GM12878 (cell line): Measurements from ENCODE around the gene LY9. TPM values are rescaled to one million over a fixed set of nuclear protein-coding genes. Genes with fewer than 3 reads are reported as not detected.

Experiments used
- BMI1 ChIP-seq: fragments of 450-650 bp; IDR thresholded peaks from 2 replicates; pipeline ENCODE4 v1.6.1; 2016; ENCODE audit warnings: mild to moderate bottlenecking, moderate library complexity, borderline replicate concordance
- ESRRA ChIP-seq: IDR thresholded peaks from 2 replicates; pipeline ENCODE4 v1.6.1; 2012; ENCODE audit warnings: mild to moderate bottlenecking, low read length, improper control_type of control experiment
- KLF5 ChIP-seq: fragments of 450-650 bp; IDR thresholded peaks from 2 replicates; pipeline ENCODE4 v1.6.1; 2014; ENCODE audit warnings: mild to moderate bottlenecking; ENCODE audit not compliant: partially characterized antibody
- MEF2A ChIP-seq: IDR thresholded peaks from 2 replicates; pipeline ENCODE4 v1.6.1; 2011; ENCODE audit warnings: low read depth, mild to moderate bottlenecking, low read length, moderate library complexity; ENCODE audit not compliant: insufficient read depth
- NR2F1 ChIP-seq: fragments of 450-650 bp; conservative IDR thresholded peaks from 2 replicates; pipeline ENCODE4 v1.6.1; 2017; ENCODE audit warnings: mild to moderate bottlenecking
- SKIL ChIP-seq: fragments of 450-650 bp; IDR thresholded peaks from 2 replicates; pipeline ENCODE4 v1.6.1; 2017; ENCODE audit warnings: mild to moderate bottlenecking, low read depth, inconsistent platforms; ENCODE audit not compliant: poor library complexity, severe bottlenecking
- SPI1 ChIP-seq: IDR thresholded peaks from 2 replicates; pipeline ENCODE4 v1.6.1; 2011; ENCODE audit warnings: low read depth, mild to moderate bottlenecking, low read length, moderate library complexity, borderline replicate concordance; ENCODE audit not compliant: insufficient read depth
- TBL1XR1 ChIP-seq: IDR thresholded peaks from 2 replicates; pipeline ENCODE4 v1.6.1; 2012; ENCODE audit warnings: low read depth, low read length, improper control_type of control experiment
- ZNF24 ChIP-seq: fragments of 450-650 bp; IDR thresholded peaks from 2 replicates; pipeline ENCODE4 v1.6.1; 2017; ENCODE audit warnings: antibody characterized with exemption, mild to moderate bottlenecking
- ZSCAN29 ChIP-seq: fragments of 450-650 bp; IDR thresholded peaks from 2 replicates; pipeline ENCODE4 v1.6.1; 2017; ENCODE audit warnings: mild to moderate bottlenecking, moderate library complexity
- polyA plus RNA-seq, 11 experiments: library from polyadenylated mRNA; depleted of rRNA in 4 of 11; unstranded in 6 of 11; stranded (reverse) in 5 of 11; fragments of >200 nt; fragmentation: Nextera tagmentation in 4 of 11; fragmentation: Illumina TruSeq in 1 of 11; extraction: Ambion mirVana in 4 of 11; extraction: Trizol in 1 of 11; gene quantifications; 1 replicate in 1 of 11; 2 replicates in 10 of 11; pipeline versions ENCODE4 v1.2.1 to v1.2.3, GENCODE V29; 2011 to 2016; ENCODE audit warnings: inconsistent platforms in 2 of 11, missing spikeins in 2 of 11, low read depth in 1 of 11
- total RNA-seq, 4 experiments: library from RNA; depleted of rRNA in 3 of 4; stranded (reverse); fragments of >200 nt in 3 of 4; fragmentation: Illumina TruSeq in 1 of 4; extraction: Trizol in 1 of 4; gene quantifications; 2 replicates each; pipeline versions ENCODE4 v1.2.1 to v1.2.3, GENCODE V29; 2013 to 2021
- TF ChIP-seq, protein P1 (sequence below): fragments of 450-650 bp; IDR thresholded peaks from 2 replicates; pipeline ENCODE4 v1.6.1; 2017; ENCODE audit warnings: mild to moderate bottlenecking, moderate library complexity
- TF ChIP-seq, protein P2 (sequence below): IDR thresholded peaks from 2 replicates; pipeline ENCODE4 v1.6.1; 2012; ENCODE audit warnings: improper control_type of control experiment, low read depth, low read length; ENCODE audit not compliant: insufficient replicate concordance
- TF ChIP-seq, protein P3 (sequence below): fragments of 450-650 bp; IDR thresholded peaks from 2 replicates; pipeline ENCODE4 v1.6.1; 2016; ENCODE audit warnings: mild to moderate bottlenecking

Gene LY9
- total and polyA plus RNA-seq, 10 of the 15 experiments (the other 5 are each of a cell fraction or from before 2014, with no cell fraction given) = 2.7 to 12.5 (median 9.0) TPM

DNA sequence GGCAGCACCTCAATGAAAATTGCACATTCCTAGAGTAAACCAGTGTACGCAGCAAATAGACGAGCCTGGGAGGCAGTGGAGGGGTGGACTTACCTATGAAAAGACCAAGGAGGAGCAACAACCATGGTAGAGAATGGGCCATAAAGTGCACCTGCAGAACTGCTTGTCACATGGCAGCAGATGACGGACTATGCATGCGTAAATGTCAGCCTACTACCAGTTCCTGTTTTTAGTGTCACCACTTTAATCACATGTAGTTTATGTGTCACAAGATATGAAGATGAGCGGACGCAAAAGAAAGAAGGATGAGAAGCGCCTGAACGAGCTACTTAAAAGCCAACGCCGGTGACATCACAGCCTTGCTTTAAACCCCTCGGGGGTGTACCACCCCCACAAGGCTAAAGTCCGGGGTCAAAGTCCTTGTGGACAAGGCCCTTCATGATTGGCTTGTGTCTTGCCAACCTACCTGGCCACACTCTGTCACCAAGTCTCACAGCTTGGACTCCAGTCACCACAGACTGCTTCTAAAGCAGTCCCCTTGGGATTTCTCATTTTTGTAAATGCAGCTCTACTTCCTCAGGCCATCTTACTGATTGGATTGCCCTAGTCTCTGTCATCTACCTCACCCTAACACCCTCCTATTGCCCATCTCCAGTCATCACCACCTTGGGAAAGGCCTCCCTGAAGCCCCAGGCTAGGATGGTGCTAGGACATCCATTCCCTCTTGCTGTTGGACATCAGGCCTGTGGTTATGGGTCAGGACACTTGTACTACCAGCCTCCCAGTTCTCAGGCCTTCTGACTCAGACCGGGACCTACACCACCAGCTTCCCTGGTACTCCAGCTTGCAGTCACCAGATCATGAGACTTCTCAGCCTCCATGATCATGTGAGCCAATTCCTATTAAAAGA is 6.0 kb upstream of the LY9 start (continued):
- TF ChIP-seq SKIL (peak; percentile 99), ESRRA (peak; percentile 46; the same call in 1 of the 2 replicates), MEF2A (no peak), TBL1XR1 (peak; percentile 61; the same call in 1 of the 2 replicates), BMI1 (peak; percentile 83), NR2F1 (peak; percentile 99), KLF5 (peak; percentile 82), ZNF24 (peak; percentile 47; the same call in 1 of the 2 replicates), ZSCAN29 (no peak), SPI1 (peak; percentile 98)
- TF ChIP-seq, protein P1, sequence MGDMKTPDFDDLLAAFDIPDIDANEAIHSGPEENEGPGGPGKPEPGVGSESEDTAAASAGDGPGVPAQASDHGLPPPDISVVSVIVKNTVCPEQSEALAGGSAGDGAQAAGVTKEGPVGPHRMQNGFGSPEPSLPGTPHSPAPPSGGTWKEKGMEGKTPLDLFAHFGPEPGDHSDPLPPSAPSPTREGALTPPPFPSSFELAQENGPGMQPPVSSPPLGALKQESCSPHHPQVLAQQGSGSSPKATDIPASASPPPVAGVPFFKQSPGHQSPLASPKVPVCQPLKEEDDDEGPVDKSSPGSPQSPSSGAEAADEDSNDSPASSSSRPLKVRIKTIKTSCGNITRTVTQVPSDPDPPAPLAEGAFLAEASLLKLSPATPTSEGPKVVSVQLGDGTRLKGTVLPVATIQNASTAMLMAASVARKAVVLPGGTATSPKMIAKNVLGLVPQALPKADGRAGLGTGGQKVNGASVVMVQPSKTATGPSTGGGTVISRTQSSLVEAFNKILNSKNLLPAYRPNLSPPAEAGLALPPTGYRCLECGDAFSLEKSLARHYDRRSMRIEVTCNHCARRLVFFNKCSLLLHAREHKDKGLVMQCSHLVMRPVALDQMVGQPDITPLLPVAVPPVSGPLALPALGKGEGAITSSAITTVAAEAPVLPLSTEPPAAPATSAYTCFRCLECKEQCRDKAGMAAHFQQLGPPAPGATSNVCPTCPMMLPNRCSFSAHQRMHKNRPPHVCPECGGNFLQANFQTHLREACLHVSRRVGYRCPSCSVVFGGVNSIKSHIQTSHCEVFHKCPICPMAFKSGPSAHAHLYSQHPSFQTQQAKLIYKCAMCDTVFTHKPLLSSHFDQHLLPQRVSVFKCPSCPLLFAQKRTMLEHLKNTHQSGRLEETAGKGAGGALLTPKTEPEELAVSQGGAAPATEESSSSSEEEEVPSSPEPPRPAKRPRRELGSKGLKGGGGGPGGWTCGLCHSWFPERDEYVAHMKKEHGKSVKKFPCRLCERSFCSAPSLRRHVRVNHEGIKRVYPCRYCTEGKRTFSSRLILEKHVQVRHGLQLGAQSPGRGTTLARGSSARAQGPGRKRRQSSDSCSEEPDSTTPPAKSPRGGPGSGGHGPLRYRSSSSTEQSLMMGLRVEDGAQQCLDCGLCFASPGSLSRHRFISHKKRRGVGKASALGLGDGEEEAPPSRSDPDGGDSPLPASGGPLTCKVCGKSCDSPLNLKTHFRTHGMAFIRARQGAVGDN = peak; percentile 90
- TF ChIP-seq, protein P2, sequence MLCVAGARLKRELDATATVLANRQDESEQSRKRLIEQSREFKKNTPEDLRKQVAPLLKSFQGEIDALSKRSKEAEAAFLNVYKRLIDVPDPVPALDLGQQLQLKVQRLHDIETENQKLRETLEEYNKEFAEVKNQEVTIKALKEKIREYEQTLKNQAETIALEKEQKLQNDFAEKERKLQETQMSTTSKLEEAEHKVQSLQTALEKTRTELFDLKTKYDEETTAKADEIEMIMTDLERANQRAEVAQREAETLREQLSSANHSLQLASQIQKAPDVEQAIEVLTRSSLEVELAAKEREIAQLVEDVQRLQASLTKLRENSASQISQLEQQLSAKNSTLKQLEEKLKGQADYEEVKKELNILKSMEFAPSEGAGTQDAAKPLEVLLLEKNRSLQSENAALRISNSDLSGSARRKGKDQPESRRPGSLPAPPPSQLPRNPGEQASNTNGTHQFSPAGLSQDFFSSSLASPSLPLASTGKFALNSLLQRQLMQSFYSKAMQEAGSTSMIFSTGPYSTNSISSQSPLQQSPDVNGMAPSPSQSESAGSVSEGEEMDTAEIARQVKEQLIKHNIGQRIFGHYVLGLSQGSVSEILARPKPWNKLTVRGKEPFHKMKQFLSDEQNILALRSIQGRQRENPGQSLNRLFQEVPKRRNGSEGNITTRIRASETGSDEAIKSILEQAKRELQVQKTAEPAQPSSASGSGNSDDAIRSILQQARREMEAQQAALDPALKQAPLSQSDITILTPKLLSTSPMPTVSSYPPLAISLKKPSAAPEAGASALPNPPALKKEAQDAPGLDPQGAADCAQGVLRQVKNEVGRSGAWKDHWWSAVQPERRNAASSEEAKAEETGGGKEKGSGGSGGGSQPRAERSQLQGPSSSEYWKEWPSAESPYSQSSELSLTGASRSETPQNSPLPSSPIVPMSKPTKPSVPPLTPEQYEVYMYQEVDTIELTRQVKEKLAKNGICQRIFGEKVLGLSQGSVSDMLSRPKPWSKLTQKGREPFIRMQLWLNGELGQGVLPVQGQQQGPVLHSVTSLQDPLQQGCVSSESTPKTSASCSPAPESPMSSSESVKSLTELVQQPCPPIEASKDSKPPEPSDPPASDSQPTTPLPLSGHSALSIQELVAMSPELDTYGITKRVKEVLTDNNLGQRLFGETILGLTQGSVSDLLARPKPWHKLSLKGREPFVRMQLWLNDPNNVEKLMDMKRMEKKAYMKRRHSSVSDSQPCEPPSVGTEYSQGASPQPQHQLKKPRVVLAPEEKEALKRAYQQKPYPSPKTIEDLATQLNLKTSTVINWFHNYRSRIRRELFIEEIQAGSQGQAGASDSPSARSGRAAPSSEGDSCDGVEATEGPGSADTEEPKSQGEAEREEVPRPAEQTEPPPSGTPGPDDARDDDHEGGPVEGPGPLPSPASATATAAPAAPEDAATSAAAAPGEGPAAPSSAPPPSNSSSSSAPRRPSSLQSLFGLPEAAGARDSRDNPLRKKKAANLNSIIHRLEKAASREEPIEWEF = no peak
- TF ChIP-seq, protein P3, sequence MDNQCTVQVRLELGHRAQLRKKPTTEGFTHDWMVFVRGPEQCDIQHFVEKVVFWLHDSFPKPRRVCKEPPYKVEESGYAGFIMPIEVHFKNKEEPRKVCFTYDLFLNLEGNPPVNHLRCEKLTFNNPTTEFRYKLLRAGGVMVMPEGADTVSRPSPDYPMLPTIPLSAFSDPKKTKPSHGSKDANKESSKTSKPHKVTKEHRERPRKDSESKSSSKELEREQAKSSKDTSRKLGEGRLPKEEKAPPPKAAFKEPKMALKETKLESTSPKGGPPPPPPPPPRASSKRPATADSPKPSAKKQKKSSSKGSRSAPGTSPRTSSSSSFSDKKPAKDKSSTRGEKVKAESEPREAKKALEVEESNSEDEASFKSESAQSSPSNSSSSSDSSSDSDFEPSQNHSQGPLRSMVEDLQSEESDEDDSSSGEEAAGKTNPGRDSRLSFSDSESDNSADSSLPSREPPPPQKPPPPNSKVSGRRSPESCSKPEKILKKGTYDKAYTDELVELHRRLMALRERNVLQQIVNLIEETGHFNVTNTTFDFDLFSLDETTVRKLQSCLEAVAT = peak; percentile 95
